GM12891 (cell line): ENCODE measurements around the gene NNAT.

Experiments used
- POLR2A ChIP-seq: IDR thresholded peaks from 2 replicates; pipeline ENCODE4 v1.6.1; 2011; ENCODE audit warnings: low read depth, low read length, control low read depth
- SPI1 ChIP-seq: IDR thresholded peaks from 2 replicates; pipeline ENCODE4 v1.6.1; 2011; ENCODE audit warnings: low read depth, low read length, control low read depth

DNA sequence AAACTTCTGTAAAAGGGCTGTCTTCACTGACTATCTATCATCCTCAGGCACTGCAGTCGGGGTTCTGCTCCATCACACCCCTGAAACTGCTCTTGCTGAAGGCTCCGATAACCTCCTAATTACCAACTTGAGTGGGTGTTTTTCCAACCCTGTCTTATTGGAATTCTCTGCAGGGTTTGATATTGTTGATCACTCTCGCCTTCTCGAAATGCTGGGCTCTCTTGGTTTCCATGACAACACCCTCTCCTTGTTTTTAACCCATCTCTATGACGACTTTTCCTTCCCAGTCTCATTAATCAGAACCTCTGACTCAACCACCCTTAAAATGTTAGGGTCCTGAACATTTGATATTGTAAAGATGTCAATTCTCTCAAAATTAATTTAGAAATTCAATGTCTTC, 39.4 kb upstream of the NNAT start:
- no peak for TF ChIP-seq SPI1
- TF ChIP-seq POLR2A, result no peak
